ENCODE results near the gene BOLA1.

DNA sequence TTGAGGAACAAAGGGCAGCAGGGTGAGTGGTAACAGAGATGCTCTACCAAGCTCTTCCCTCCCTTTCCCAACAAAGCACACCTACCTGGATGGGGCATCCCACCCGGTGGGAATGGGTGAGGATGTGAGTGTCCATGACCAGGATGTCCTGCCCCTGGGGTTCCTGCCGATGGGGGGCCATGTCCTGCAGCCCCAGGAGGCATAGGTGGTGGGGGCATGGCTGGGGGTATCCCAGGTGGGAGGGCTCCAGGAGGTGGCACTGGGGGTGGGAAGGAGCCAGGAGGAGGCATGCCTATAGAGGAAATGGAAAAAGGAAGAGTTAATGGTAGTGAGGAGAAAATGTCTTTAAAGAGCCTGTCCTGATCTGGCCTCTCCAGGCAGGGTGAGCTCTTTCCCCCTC is 26.4 kb downstream of the BOLA1 start:
- TF ChIP-seq, protein P1, sequence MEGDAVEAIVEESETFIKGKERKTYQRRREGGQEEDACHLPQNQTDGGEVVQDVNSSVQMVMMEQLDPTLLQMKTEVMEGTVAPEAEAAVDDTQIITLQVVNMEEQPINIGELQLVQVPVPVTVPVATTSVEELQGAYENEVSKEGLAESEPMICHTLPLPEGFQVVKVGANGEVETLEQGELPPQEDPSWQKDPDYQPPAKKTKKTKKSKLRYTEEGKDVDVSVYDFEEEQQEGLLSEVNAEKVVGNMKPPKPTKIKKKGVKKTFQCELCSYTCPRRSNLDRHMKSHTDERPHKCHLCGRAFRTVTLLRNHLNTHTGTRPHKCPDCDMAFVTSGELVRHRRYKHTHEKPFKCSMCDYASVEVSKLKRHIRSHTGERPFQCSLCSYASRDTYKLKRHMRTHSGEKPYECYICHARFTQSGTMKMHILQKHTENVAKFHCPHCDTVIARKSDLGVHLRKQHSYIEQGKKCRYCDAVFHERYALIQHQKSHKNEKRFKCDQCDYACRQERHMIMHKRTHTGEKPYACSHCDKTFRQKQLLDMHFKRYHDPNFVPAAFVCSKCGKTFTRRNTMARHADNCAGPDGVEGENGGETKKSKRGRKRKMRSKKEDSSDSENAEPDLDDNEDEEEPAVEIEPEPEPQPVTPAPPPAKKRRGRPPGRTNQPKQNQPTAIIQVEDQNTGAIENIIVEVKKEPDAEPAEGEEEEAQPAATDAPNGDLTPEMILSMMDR (IDR thresholded peaks at IDR 0.05; ENCODE audit: low read depth, low read length, poor library complexity, severe bottlenecking), result no peak
- no peak for TF ChIP-seq EZH2phosphoT487 (IDR thresholded peaks at IDR 0.05; ENCODE audit: borderline replicate concordance, low read length)
